ENCODE results near the gene KRTAP10-1.

KRTAP10-1 gene

DNA sequence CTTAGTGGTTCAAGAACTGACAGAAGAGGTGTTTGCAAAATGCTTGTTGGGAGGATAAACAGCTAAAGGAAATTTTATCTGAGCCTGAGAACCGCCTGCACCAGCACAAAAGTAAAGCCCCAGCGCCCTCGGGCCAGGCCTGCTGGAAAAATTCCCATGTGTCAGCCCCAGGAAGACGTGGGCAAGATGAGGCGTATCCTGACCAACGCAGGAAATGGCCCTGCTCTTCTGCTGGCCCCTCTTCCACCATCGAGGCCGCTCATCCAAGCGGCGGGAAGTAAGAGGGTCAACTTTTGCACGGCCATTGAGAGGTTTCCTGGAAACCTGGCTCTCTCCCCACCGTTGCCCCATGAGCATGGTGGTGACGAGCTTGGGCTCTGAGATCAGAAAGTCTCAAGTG lies 45.0 kb downstream of the KRTAP10-1 start:
- DNase-seq (ENCODE audit: low read depth): no peak
- H3K4me3 ChIP-seq (ENCODE audit: low read depth, low read length): no peak overlapping the region

DNA sequence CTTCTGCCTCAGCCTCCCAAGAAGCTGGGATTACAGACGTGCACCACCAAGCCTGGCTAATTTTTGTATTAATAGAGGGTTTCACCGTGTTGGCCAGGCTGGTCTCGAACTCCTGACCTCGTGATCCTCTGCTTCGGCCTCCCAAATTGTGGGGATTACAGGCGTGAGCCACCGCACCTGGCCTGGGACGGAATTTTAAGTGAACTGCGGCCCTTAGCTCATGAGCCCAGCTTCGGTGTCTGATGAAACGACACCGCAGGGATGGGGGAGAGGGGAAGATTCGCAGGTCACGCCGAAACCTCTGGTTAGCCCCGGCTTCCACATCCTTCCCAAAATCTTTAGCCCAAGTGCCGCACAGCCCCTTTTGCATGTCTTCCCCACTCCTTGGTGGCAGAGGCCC lies 45.6 kb downstream of the KRTAP10-1 start:
- H3K4me3 ChIP-seq (ENCODE audit: low read depth, low read length): no peak overlapping the region
- DNase-seq (ENCODE audit: low read depth): no peak

DNA sequence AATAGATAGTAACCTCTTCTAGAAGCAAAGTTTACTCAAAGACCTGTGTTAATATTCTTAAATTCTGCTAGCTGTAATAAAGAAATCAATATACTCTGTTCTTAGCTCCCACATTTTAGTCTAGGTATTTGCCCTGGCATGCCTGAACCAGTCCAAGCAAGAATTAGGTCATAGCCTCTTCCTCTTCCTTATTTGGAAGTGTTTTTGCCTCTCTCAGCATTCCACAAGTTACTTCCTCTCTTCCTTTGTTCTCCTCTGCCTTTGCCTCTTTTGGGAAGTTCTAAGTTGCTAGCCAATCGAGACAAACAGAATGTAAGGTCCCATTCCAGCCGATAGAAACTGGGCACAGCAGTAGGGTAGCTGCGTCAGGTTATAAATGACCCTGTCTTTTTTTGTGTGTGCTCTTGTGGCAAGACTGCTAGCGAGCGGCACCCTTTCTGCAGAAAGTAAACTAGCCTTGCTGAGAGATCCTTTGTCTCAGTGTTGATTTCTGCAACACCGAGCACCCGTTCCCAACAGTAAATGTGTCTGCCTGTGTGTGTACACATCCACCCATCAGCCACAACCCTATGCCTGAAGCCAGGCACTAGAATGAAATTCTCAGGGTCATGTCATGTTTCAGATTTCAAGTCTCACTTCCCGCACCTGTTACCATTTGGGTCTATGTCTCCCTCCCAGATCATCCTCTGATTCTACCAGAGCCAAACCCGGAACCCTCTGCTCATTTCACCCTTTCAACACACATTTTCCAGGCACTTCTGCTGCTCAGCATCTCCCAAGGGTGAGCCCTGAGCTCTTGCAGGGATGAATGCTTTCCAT lies 47.2 kb downstream of the KRTAP10-1 start:
- no peak overlapping the region for H3K4me3 ChIP-seq (ENCODE audit: low read depth, low read length)
- no peak for DNase-seq (ENCODE audit: low read depth)

DNA sequence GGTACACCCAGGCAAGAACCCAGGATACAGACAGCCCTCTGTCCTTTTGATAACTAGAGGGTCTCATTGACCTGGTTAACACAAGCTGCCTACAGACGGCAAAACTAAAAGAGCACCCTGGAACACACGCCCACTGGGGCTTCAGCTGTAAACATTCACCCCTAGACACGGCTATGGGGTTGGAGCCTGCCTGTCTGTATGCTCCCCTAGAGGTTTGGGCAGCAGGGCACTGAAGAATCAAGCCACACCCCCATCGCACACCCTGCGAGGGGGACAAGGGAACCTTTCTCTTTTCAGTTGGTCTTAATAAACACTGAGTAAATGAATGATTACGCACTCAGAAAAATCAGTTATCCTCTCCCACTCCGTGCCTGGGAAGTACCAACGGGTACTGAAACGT lies 49.2 kb downstream of the KRTAP10-1 start:
- H3K4me3 ChIP-seq (ENCODE audit: low read depth, low read length): no peak overlapping the region
- DNase-seq (ENCODE audit: low read depth): no peak

DNA sequence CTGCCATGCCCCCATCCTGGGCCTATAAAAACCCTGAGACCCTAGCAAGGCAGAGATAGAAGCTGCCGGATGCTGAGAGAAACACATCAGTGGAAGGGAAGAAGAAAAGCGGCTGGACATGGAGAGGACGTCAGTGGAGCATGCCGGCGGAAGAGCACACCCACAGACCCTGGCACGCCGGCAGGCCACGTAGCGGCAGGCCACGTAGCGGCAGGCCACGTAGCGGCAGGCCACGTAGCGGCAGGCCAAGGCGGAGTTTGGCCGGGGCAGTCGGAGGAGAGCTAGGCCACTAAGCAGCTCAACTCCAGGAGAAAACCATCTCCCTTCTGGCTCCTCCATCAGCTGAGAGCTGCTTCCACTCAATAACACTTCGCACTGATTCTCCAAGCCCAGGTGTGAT lies 49.6 kb downstream of the KRTAP10-1 start:
- H3K4me3 ChIP-seq (ENCODE audit: low read depth, low read length): no peak overlapping the region
- DNase-seq (ENCODE audit: low read depth): no peak

DNA sequence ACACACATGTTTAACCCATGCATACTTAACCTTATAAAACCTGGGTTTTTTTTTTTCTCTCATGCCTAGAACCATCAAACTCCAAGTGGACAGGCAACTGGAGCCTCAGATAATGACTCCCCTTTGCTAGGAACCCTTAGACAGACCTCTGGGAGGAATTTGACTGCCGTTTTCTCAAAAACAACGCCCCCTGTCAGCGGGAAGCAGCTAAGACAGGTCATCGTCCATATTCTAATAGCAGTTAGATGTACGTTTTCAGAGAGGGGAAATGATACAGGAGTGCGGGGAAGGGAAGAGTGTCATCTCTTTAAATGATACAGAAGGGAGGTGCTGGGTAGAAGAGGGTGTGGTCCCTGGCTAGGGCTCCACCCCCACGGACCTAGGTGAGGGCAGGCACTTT lies 50.0 kb downstream of the KRTAP10-1 start:
- DNase-seq (ENCODE audit: low read depth): no peak
- H3K4me3 ChIP-seq (ENCODE audit: low read depth, low read length): no peak overlapping the region

All from skeletal muscle cell (primary cell).